ENCODE data around the gene LHX2.

Gene LHX2

DNA sequence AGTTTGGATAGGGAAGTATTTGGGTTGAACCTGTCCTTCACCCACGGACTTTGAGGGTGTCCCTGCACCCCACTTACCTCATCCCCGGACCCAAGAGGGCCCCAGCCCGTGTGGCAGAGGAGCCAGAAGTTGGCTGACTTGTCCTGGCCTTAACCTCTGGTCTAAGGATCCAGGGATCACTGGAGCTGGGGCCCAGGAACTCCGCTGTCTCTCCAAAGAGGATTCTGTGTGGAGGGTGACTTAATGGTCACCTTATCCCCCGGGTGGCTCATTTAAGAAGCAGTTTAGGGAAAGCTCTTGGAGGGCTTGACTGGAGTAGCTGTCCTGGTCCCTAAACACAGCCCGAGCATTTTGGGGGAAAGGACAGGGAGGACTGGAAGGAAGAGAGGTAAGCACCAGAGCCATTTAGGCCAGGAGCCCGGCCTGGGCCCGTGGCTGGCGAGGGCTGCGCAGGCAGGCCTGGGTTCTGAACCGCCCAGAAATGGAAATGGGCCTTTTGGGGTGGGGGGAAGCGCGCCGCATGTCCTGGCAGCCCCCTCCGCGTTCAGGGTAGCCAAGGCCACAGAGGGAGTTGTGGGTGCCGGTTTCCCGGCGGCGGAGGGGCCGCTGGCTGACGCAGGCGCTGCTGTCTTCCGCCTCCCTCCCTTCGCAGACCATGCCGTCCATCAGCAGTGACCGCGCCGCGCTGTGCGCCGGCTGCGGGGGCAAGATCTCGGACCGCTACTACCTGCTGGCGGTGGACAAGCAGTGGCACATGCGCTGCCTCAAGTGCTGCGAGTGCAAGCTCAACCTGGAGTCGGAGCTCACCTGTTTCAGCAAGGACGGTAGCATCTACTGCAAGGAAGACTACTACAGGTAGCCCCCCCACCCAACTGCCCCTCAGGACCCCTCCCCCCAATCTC lies 2.0 kb downstream of the LHX2 start:
- DNase-seq (ENCODE audit: low read depth, low spot score), result no peak

DNA sequence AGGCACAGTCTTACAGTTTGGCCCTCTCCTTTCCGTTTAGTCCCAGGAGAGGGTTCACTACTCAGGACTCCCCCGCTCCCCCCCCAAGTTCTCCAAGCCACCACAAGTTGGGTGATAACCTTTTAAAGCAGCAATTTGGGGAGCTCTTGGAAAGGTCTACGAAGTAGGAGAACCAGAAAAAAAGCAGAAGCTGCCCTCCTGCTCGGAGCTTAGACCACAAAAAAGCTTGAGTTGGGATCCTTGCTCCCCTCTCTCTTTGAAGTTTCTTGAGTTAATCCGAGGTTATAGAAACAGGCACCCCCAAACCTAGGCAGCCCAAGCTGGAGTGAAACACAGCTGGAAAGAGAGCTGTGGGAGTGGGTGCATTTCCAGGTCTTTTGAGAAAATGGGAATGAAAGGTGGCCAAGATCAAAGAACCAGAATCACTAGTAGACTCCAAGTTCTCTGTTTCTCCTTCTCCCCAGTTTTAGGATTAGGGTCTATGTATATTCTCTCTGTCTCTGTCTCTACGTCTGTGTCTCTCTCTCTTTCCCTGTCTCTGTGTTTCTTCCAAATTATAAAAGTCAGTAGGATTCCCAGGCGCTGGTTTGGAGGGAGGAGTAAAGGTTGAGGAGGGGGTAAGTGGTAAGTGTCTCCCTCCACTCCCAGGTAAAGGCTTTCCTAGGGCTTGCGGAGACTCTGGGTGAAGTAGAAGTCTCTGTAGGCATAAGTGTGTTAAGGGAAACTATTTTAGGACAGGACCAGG lies 2.8 kb downstream of the LHX2 start:
- DNase-seq (ENCODE audit: low read depth, low spot score), result no peak

DNA sequence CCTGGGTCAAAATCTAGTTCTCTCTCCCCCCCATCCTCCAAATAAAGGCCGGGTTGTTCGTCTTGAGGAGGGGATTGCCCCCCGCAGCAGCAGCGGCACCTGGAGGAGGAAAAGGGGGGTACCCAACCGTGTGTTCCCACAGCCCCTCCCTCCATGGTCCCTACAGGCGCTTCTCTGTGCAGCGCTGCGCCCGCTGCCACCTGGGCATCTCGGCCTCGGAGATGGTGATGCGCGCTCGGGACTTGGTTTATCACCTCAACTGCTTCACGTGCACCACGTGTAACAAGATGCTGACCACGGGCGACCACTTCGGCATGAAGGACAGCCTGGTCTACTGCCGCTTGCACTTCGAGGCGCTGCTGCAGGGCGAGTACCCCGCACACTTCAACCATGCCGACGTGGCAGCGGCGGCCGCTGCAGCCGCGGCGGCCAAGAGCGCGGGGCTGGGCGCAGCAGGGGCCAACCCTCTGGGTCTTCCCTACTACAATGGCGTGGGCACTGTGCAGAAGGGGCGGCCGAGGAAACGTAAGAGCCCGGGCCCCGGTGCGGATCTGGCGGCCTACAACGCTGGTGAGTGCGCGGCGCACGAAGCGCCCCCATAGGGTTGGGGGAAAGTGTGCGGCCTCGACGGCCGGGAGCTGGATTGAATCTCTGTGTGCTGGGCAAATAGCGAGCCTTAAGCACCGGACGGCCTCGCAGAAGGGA lies 3.5 kb downstream of the LHX2 start:
- no peak for DNase-seq (ENCODE audit: low read depth, low spot score)

DNA sequence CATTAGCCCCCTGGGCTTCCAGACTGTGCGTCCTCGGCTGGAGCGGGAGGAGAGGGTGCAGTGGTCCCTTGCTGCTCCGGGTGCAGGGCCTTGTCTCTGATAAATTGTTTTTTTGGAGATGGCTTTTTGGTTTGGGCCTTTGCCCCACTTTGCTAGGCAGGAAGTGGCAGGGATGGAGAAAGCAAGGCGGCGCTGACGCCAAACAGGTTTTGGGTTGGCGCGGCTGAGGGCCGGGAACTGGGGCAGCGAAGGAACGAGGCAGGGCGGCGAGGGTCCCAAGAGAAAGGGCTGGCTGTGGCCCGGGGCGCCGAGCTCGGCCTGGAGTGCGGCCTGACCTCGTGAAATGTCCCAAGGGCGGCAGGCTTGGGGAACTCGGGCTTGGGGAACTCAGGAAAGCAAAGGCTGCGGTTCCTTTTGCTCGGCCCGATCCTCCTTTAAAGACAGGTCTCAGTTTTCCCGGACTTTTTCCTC lies 4.1 kb downstream of the LHX2 start:
- no peak for DNase-seq (ENCODE audit: low read depth, low spot score)

DNA sequence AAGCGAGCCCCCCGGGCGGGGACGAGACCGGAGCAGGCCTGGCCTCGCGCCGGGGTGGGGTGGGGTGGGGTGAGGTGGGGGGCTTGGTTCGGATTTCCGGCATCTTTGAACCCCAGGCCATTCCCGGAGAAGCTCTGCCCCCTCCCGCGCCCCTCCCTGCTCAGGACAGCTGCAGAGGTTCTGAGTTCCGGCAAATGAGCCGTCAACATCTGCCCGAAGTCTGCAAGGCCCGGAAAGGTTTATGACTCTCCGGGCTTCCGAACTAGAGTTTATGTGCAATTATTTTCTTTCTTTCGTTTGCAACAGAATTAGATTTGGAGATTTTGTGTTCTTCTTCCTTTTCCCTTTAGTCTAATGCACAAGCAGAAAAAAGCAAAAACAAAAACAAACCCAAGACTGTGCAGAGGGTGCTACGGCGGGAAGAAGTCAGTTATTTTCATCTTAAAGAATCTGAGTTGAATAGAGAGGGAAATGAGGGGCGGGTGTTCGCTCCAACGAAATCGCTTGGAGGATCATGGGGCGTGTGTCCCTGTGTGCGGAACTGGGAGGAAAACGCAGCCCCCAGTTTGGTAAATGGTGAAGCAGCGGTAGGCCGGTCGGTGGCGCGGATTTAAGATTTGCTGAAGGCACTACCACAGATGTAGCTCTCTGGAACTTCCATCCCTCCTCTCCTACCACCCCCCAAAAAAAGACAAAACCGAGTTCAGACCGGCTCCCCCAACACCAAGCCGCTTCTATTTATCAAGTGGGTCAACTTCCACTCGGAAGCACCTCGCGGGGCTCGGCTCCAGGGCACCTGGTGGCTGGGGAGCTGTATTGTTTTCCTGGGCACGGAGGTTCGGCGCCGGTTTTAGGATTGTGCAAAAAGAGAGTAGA lies 4.8 kb downstream of the LHX2 start:
- DNase-seq (ENCODE audit: low read depth, low spot score), result no peak

DNA sequence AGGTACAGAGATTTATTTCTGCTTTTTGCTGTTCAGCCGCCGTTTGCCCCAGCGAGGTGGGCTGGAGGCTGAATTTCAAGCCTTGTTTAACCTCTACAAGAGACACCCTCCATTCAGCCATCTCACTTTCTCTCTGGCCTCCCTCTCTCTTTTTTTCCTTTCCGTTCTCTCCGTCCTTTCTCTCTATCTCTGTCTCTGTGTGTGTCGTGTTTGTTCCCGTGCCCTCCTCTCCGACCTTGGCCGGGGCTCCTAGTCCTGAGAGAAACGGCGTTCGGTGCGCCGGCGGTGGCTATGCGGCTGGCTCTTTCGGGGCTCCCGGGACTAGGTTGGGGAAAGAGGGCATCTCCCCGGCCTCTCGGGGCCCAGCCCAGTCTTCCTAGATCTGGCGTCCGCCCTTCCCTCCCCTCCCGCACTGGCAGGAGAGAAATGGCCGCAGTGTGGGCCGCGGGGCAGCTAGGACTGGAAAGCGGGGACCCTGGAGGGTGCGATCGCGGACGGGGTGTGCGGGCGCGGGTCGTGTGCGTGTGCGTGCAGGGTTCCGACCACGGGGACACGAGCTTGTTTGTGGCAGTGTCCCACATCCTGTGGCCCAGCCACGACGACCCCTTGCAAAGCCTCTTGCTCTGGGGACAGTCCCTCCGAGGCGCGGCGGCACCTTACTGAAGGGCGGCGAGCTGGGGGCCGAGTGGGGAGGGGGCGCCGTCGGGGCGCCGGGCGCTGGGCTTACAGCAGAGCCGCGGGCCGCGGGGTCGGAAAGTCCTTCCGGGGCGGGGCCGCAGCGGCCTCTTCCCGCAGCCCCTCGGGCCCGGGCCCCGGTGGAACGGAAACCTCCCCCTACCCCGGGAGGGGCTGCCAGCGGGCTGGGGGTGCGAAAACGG lies 5.7 kb downstream of the LHX2 start:
- no peak for DNase-seq (ENCODE audit: low read depth, low spot score)

DNA sequence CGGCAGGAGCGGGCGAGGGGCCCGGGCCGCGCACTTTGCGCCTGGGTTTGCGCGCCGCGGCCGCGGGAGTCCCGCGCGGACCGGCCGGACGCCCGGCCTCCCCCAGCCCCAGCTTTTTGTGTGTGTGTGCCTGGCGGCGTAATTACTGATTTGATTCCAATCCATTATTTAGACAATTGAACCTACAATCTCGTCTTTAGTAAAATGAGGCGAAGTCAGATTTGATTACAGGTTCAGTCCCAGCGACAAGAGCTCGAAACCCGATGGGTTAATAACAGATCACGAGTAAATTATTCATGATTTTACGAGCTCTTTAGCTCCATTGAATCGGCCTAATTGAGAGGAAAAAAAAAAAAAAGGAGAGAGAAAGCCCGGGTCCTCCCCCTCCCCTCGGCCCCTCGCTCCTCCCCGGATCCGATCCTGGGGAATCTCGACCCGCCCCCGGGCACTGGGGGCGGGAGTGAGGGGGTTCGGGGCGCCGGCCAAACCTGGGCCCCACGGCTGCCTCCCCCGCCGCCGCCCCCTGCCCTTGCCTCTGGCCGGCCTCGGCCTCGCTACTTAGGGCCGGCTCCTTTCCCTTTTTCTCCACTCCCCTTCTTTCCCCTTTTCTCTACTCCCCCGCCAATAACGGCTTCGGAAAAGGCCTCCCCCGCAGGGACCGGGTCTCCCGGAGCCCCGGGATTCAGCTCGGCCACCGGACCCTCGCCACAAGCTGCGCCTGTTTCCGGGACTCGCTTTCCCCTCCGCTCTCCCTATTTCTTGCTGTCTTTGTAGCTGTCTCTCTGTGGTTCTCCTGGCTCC lies 6.6 kb downstream of the LHX2 start:
- DNase-seq (ENCODE audit: low read depth, low spot score), result no peak

DNA sequence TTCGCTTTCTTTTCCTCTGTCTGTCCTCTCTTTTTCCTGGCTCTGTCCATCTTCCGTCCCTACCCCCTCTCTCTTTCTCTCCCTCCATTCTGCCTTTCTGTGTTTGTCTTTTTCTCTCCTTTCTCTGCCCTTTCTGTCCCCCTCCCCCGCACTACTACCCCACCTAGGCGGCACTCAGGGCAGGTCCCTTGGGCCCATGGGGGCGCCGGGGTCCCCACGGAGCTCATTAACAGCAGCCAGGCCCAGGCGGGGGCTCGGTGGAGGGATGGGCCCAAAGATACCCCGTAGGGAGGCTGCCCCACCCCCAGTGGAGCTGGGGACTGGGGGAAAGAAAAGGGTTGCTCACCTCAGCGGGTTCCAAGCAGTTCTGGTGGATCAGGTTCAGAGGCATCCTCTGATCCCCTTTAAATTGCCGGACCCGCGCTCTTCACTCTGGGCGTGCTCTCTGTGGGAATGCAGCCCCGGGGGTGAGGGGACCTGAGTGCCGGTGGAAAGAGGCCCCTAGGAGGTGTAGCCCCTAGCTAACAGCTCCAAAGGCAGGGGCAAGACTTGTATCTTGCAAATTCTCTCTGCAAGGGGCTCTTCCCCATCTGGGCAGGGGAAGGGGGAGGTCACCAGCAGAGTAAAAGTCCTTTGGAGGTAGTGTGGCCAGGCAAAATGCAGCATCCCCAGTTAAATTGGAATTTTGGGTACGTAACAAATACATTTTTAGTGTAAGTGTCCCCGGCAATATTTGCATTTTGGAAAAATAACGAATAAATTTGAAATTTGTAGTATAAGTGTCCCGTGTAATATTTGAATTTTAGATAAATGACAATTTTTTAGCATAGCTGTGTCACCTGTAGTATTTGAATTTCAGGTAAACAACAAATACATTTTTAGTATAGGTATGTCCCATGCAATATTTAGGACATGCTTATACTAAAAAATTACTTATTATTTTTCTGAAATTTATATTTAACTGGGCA lies 7.4 kb downstream of the LHX2 start:
- no peak for DNase-seq (ENCODE audit: low read depth, low spot score)

DNA sequence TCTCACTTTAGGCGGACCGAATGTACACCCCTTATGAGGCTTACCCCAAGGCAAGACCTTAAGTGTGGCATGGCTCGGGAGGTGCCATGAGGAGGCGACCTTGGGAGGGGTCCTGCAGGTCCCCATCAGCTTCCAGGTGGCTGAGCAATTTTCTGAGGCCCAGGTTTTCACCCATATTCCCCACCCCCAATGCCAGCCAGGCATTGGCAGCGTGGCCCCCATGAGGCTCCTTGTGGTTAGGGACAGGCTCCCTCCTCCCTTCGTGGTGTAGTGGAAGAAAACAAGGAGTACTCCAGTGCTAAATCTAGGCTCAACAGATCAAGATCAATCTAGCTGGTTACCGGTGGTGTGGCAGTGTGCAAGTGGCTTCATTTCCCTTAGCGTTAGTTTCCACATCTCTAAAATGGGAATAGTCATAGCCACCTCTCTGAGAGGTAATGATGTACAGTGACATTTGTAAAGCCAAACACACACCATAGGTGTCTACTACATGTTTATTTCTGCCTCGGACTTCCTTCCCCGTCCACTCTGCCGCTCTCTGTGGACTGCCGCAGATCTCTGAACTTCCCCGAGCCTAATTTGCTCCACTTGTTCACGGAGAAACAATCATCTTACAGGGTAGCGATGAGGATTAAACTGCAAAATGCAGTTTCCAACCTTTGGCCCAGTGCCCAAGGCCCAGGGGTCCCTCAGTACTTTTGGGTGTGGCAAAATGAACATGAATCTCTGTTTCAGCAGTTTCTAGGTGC lies 8.4 kb downstream of the LHX2 start:
- DNase-seq (ENCODE audit: low read depth, low spot score), result no peak

DNA sequence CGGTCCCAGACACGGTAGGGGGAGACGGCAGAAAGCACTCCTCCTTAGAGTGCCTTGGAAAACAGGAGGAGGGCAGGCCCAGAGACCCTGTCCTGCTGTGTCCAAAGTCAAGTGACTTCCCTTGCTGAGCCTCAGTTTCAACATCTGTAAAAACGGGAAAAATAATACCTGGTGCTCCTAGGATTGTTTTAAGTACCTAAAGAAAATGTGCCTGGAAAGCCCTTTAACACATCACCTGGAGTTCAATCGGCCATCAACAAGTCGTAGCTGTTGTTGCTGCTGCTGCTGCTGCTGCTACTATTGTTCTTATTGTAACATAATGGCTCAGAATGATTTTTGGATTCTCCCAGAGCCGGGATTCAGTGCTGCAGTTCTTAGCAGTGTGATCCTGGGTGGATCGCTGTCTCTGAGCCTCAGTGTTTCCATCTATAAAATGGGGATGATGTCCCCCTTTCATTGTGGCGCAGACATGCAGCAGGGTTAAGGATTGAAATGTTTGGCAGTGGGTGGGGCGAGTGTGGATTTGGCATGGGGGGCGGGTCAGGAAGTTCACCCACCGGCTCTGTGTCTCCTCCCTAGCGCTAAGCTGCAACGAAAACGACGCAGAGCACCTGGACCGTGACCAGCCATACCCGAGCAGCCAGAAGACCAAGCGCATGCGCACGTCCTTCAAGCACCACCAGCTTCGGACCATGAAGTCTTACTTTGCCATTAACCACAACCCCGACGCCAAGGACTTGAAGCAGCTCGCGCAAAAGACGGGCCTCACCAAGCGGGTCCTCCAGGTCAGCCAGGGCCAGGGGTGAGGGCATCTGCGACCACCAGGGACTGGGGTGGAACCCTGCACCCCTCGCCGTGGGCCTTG lies 9.2 kb downstream of the LHX2 start:
- DNase-seq (ENCODE audit: low read depth, low spot score), result no peak

DNA sequence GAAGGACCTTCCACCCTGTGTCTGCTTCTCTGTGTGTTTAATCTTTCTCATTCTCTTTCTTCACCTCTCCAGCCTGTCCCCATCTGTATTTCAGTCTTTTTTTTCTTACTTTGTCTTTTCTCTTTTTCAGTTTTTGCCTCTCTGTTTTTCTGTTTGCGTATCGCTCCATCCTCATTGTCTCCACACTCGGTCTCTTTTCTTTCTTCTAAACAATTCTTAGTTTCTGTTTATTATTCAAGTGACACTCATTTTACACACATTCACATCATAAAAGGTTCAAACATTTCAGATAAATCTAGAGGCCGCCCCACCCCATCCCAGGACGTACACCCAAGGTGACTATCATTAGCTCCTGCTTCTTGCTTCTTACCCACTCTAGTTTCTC lies 9.8 kb downstream of the LHX2 start:
- no peak for DNase-seq (ENCODE audit: low read depth, low spot score)

DNA sequence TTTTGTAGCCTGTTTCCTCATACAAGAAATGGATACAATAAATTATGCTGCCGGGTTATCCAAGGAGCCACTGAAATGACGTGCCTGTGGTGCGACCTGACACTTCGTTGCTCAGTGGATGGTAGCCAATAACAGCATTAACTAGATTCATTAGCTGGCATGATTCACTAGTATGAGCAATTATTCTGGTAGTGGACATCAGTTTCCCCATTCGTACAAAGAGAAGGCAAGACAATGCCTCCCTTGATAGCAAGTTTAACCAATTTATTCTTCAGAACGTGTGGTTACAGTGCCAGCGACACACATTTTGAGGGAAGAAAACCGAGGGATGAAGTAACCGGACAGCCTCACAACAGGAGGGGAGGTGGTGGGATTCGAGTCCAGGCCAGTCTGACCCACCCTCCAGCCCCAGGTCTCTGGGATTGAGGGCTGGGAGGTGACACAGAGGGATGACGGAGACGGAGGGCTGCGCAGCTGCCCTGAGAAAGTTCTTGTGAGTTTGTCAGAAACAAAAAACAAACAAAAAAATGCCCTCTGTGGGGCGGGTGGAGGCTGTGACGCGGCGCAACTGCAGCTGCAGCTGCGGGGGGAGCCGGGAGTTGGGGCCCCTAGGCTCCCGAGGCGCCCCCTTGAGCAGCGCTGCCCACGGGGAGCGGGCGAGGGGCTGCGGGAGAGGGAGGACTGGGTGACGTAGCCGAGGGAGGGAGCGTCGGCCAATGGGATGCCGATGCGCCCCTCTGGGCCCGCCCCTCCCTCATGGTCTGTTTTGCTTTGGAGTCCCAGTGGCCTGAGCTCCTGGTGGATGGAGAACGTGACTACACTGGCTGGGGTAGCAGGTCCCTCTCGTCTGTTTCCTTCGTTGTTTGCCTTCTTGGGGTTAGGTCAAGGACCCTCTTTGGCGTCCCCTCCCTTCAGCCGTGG lies 10.9 kb downstream of the LHX2 start:
- DNase-seq (ENCODE audit: low read depth, low spot score), result no peak

DNA sequence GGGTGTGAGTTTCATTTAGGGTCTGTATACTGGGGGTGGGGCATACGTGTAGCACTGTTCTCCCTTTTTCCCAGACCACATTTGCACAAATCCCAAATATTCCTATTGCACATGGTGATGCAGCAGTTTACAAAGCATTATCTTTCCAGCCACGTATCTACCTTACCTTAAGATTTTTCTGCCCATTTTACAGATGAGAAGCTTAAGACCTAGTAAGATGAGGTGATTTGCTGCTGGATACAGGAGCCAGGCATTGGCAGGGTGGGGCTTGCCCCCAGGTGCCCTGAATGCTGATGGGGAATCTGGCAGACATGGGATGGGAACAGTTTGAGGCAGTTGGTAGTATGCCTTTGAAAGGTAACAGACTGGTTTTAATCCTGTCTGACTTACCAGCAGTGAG lies 12.5 kb downstream of the LHX2 start:
- DNase-seq (ENCODE audit: low read depth, low spot score), result no peak

DNA sequence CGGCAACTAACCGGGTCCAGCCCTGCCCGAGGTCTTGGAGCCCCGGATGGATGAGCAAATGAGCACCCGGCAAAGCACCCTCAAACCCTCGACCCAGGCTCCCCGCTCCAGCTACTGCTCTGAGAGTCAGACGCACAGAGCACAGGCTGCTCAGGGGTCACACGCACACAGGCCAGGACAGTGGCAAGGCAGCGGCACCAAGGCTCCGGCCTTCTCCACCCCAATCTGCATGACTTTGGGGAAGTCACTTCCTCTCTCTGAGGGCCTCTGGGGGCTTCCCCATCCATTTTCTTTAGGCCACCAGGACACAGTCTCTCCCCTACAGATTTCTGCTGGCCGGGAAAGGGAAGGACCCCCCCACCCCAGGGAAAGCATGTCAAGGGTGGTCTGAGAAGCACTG lies 18.0 kb downstream of the LHX2 start:
- no peak for DNase-seq (ENCODE audit: low read depth, low spot score)

DNA sequence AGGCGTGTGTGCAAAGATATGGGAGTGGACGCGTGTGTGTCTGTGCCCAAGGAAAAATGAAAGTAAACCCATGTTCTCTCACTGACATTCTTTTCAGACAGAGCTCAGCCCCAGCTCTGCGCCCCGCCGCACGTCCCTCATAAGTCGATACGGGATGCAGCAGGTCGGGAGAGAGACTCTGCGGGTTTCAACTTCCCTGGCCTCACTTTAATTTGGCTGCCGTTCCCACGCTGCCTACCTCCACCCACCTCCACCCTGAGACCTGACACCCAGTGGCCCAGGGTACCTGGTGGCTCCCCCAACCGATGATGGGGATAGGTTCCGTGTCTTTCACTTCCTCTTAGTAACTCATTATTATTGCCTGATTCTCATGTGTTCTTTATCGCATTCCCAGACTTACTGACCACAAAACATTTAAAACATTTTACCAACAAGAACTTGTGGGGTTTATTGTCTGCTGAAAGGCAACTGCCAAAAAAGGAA lies 19.4 kb downstream of the LHX2 start:
- DNase-seq (ENCODE audit: low read depth, low spot score), result no peak

Measured in iPS DF 19.7 (cell line).